Endodermal cell (in vitro differentiated cells): ENCODE data around the gene CDH2. TPM values are rescaled to one million over a fixed set of nuclear protein-coding genes. Genes with fewer than 3 reads are reported as not detected.
"Not testable (repeated sequence)": the region's sequence is repeated elsewhere in the genome, so short reads cannot be mapped to it uniquely, and the experiment has no call there.

Source experiments
- DNase-seq: peaks from one replicate; pipeline ENCODE4 v3.0.0-alpha.2; 2017
- H3K27ac ChIP-seq: 2 replicates; pipeline ENCODE4 v1.5.1; 2013; ENCODE audit warnings: mild to moderate bottlenecking, low read depth, low read length, moderate library complexity
- H3K27me3 ChIP-seq: 2 replicates; pipeline ENCODE4 v1.6.1; 2013; ENCODE audit warnings: mild to moderate bottlenecking, low read length, moderate library complexity; ENCODE audit not compliant: insufficient read depth, control insufficient read depth, poor library complexity, severe bottlenecking
- H3K36me3 ChIP-seq: 2 replicates; pipeline ENCODE4 v1.7.0; 2013; ENCODE audit warnings: mild to moderate bottlenecking, low read length, moderate library complexity; ENCODE audit not compliant: control insufficient read depth, insufficient read depth
- H3K4me1 ChIP-seq: one replicate; pipeline ENCODE4 v1.7.0; 2013; ENCODE audit warnings: low read length; ENCODE audit not compliant: control insufficient read depth, insufficient read depth
- H3K4me3 ChIP-seq: 2 replicates; pipeline ENCODE4 v1.5.1; 2013; ENCODE audit warnings: mild to moderate bottlenecking, low read length, moderate library complexity
- H3K9ac ChIP-seq: 2 replicates; pipeline ENCODE4 v1.6.1; 2013; ENCODE audit warnings: mild to moderate bottlenecking, low read length, moderate library complexity; ENCODE audit not compliant: poor library complexity, severe bottlenecking; ENCODE audit errors: extremely low read depth
- H3K9me3 ChIP-seq: 2 replicates; pipeline ENCODE4 v1.6.1; 2013; ENCODE audit warnings: mild to moderate bottlenecking, low read length, moderate library complexity; ENCODE audit not compliant: control insufficient read depth
- H3K27ac Mint-ChIP-seq: 2 replicates; pipeline ENCODE4 v1.8.0; 2020; ENCODE audit warnings: mixed read lengths
- H3K27me3 Mint-ChIP-seq: 2 replicates; pipeline ENCODE4 v1.8.0; 2021; ENCODE audit warnings: mild to moderate bottlenecking, mixed read lengths; ENCODE audit not compliant: insufficient read depth
- H3K36me3 Mint-ChIP-seq: 2 replicates; pipeline ENCODE4 v1.8.0; 2020; ENCODE audit warnings: low read depth, mixed read lengths
- H3K4me1 Mint-ChIP-seq: 2 replicates; pipeline ENCODE4 v1.8.0; 2020; ENCODE audit warnings: mixed read lengths
- H3K4me3 Mint-ChIP-seq: 2 replicates; pipeline ENCODE4 v1.8.0; 2020; ENCODE audit warnings: mild to moderate bottlenecking, moderate library complexity, mixed read lengths
- H3K9me3 Mint-ChIP-seq: 2 replicates; pipeline ENCODE4 v1.8.0; 2020; ENCODE audit warnings: mild to moderate bottlenecking, mixed read lengths
- CTCF ChIP-seq: fragments of 200-600 bp; sonication (generic); conservative IDR thresholded peaks from 2 replicates; pipeline ENCODE4 v1.5.0; 2021; ENCODE audit warnings: antibody characterized with exemption, mild to moderate bottlenecking
- WGBS, 2 experiments: methylation state at CpG; one replicate each; pipeline versions ENCODE4 v1.1.5 to v1.1.7; 2013; ENCODE audit warnings: missing lambda C conversion rate in 2 of 2, mixed read lengths in 1 of 2; ENCODE audit not compliant: insufficient coverage in 1 of 2, insufficient read length in 1 of 2; 5-methylcytosine and 5-hydroxymethylcytosine counted together
- total RNA-seq, 2 donors: library from RNA; stranded (reverse); fragmentation: NEBNext Ultra II Directional in 1 of 2; extraction: Animal tissue kit (Norgen Biotek cat#: 25700) in 1 of 2; gene quantifications; 2 replicates in 1 of 2; 3 replicates in 1 of 2; pipeline ENCODE4 v1.2.1, GENCODE V29; 2021

CDH2 gene
- total RNA-seq, 2 donors from 2014 or later: 486 to 572 TPM

- H3K27me3 Mint-ChIP-seq: no peaks in the 10 kb centered on the region
- H3K4me1 Mint-ChIP-seq: peaks cover 29% of the 10 kb centered on the region
- Histone ChIP-seq H3K27me3 (no peaks in the 10 kb centered on the region), H3K4me1 (peaks cover 3% of the 10 kb centered on the region), H3K36me3 (no peaks in the 10 kb centered on the region), H3K9me3 (no peaks in the 10 kb centered on the region), H3K27ac (peak overlapping the region; percentile 96), H3K9ac (peak overlapping the region; percentile 4), H3K4me3 (peak overlapping the region; percentile 14)
- H3K36me3 Mint-ChIP-seq: no peaks in the 10 kb centered on the region
- peaks cover 5% of the 10 kb centered on the region for H3K9me3 Mint-ChIP-seq
- DNase-seq: peak; percentile 59
- 67 to 70% methylated on average over 14 to 18 of the region's 18 CpGs for WGBS, 2 experiments
- no peak overlapping the region for H3K4me3 Mint-ChIP-seq
- no peak for TF ChIP-seq CTCF
- H3K27ac Mint-ChIP-seq: peak overlapping the region; percentile 21
Observed at GRCh38 chr18:27921904-27922751, 254.8 kb downstream of the CDH2 start.

- peaks cover 29% of the 10 kb centered on the region for H3K4me1 Mint-ChIP-seq
- 84 to 96% methylated on average over 3 to 8 of the region's 8 CpGs for WGBS, 2 experiments
- H3K27me3 Mint-ChIP-seq: no peaks in the 10 kb centered on the region
- DNase-seq: peak; percentile 63
- Histone ChIP-seq H3K27ac (peak overlapping the region; percentile 96), H3K4me3 (no peak overlapping the region), H3K9me3 (no peaks in the 10 kb centered on the region), H3K9ac (no peak overlapping the region), H3K4me1 (peaks cover 3% of the 10 kb centered on the region), H3K27me3 (no peaks in the 10 kb centered on the region), H3K36me3 (no peaks in the 10 kb centered on the region)
- no peaks in the 10 kb centered on the region for H3K36me3 Mint-ChIP-seq
- H3K9me3 Mint-ChIP-seq: peaks cover 3% of the 10 kb centered on the region
- H3K4me3 Mint-ChIP-seq: no peak overlapping the region
- no peak for TF ChIP-seq CTCF
- peak overlapping the region; percentile 21 for H3K27ac Mint-ChIP-seq
Observed at GRCh38 chr18:27921392-27921791, 255.5 kb downstream of the CDH2 start.

- H3K27ac Mint-ChIP-seq: no peak overlapping the region
- no peaks in the 10 kb centered on the region for H3K36me3 ChIP-seq
- no peaks in the 10 kb centered on the region for H3K27me3 ChIP-seq
- no peak overlapping the region for H3K4me3 ChIP-seq
- H3K27ac ChIP-seq: no peak overlapping the region
- H3K9ac ChIP-seq: no peak overlapping the region
- no peak for DNase-seq
- 76 to 96% methylated on average over 3 of the region's 3 CpGs for WGBS, 2 experiments
- H3K9me3 Mint-ChIP-seq: no peaks in the 10 kb centered on the region
- H3K4me3 Mint-ChIP-seq: no peak overlapping the region
- H3K9me3 ChIP-seq: no peaks in the 10 kb centered on the region
- H3K27me3 Mint-ChIP-seq: no peaks in the 10 kb centered on the region
- peaks cover 3% of the 10 kb centered on the region for H3K4me1 ChIP-seq
- no peaks in the 10 kb centered on the region for H3K36me3 Mint-ChIP-seq
- H3K4me1 Mint-ChIP-seq: peaks cover 29% of the 10 kb centered on the region
- no peak for TF ChIP-seq CTCF
Observed at GRCh38 chr18:27920836-27921235, 256.1 kb downstream of the CDH2 start.

GRCh38 chr18:27906189-27906588 is 270.7 kb downstream of the CDH2 start:
- not testable (repeated sequence) for H3K27ac Mint-ChIP-seq, H3K4me3 Mint-ChIP-seq, H3K4me3 ChIP-seq, H3K36me3 ChIP-seq, H3K4me1 ChIP-seq, H3K27ac ChIP-seq, H3K9ac ChIP-seq, DNase-seq
- WGBS, 2 experiments: 87 to 94% methylated on average over 2 of the region's 2 CpGs
- H3K27me3 Mint-ChIP-seq: peaks cover 21% of the 10 kb centered on the region
- Histone ChIP-seq H3K9me3 (peaks cover 88% of the 10 kb centered on the region), H3K27me3 (peaks cover 18% of the 10 kb centered on the region)
- H3K4me1 Mint-ChIP-seq: peaks cover 15% of the 10 kb centered on the region
- peaks cover 11% of the 10 kb centered on the region for H3K36me3 Mint-ChIP-seq
- peaks cover 72% of the 10 kb centered on the region for H3K9me3 Mint-ChIP-seq
